SH-SY5Y (cell line): ENCODE results near the gene PZP.

ENCODE experiments used
- GATA2 ChIP-seq: IDR thresholded peaks from 2 replicates; pipeline ENCODE4 v1.6.1; 2011; ENCODE audit warnings: mild to moderate bottlenecking, low read depth, low read length
- GATA3 ChIP-seq: IDR thresholded peaks from 2 replicates; pipeline ENCODE4 v1.6.1; 2011; ENCODE audit warnings: low read depth, mild to moderate bottlenecking, low read length, moderate library complexity

- TF ChIP-seq GATA3: no peak
- TF ChIP-seq GATA2: no peak
Measured at GRCh38 chr12:9244894-9245293, 36.7 kb upstream of the PZP start.
